HEK293 (cell line): ENCODE results near the gene FBXO9.

ENCODE experiments used
- CTCF ChIA-PET: fragments of 350-600 bp; formaldehyde crosslinking; extraction: SDS; loops from one replicate; lab custom pipeline; 2021; ENCODE audit warnings: antibody characterized with exemption; lab: Yijun Ruan, JAX
- POLR2A ChIA-PET: fragments of 300-600 bp; formaldehyde crosslinking; extraction: SDS; loops from one replicate; lab custom pipeline; 2020; ENCODE audit warnings: antibody characterized with exemption, inconsistent platforms; lab: Yijun Ruan, JAX
- H3K27ac ChIP-seq: fragments of 200-500 bp; sonication (Bioruptor generic); 2 replicates; pipeline ENCODE4 v1.5.1; 2014; ENCODE audit warnings: low read depth, low read length, control low read depth, inconsistent platforms; ENCODE audit errors: extremely low read depth
- H3K36me3 ChIP-seq, 2 experiments: fragments of 200-500 bp in 1 of 2; sonication (Bioruptor generic) in 1 of 2; 1 replicate in 1 of 2; 2 replicates in 1 of 2; pipeline ENCODE4 v1.5.1; 2014 to 2017; ENCODE audit warnings: inconsistent platforms in 2 of 2, low read length in 2 of 2; ENCODE audit not compliant: control insufficient read depth in 2 of 2, insufficient read depth in 1 of 2
- H3K4me1 ChIP-seq: fragments of 200-500 bp; sonication (Bioruptor generic); 2 replicates; pipeline ENCODE4 v1.5.1; 2014; ENCODE audit warnings: mild to moderate bottlenecking, low read length, inconsistent platforms; ENCODE audit not compliant: control insufficient read depth, insufficient read depth
- H3K4me3 ChIP-seq: 2 replicates; pipeline ENCODE4 v1.5.1; 2011; ENCODE audit warnings: low read depth, mild to moderate bottlenecking, control low read depth, low read length, moderate library complexity
- H3K9me3 ChIP-seq: fragments of 200-500 bp; sonication (Bioruptor generic); 2 replicates; pipeline ENCODE4 v1.5.1; 2014; ENCODE audit warnings: low read depth, low read length, inconsistent platforms; ENCODE audit not compliant: control insufficient read depth, insufficient read depth
- BCL11B ChIP-seq: fragments of 450-650 bp; formaldehyde crosslinking; IDR thresholded peaks from 2 replicates; pipeline ENCODE4 v1.5.1; 2016; ENCODE audit warnings: low read depth, missing biosample characterization, missing genetic modification characterization
- FEZF1 ChIP-seq: fragments of 450-650 bp; formaldehyde crosslinking; IDR thresholded peaks from 2 replicates; pipeline ENCODE4 v1.5.1; 2016; ENCODE audit warnings: missing biosample characterization, missing genetic modification characterization
- HOXD13 ChIP-seq: sonication (generic); formaldehyde crosslinking; IDR thresholded peaks from 2 replicates; pipeline ENCODE4 v1.8.0; 2022; ENCODE audit warnings: missing genetic modification reagents, borderline replicate concordance
- PBX3 ChIP-seq: sonication (generic); formaldehyde crosslinking; IDR thresholded peaks from 2 replicates; pipeline ENCODE4 v1.8.1; 2022; ENCODE audit warnings: mild to moderate bottlenecking, moderate library complexity, missing genetic modification reagents
- SP2 ChIP-seq: fragments of 450-650 bp; formaldehyde crosslinking; IDR thresholded peaks from 2 replicates; pipeline ENCODE4 v1.5.1; 2016; ENCODE audit warnings: missing biosample characterization, missing genetic modification characterization
- SP7 ChIP-seq: fragments of 450-650 bp; formaldehyde crosslinking; IDR thresholded peaks from 2 replicates; pipeline ENCODE4 v1.5.1; 2016; ENCODE audit warnings: missing biosample characterization, missing genetic modification characterization
- YY2 ChIP-seq: fragments of 450-650 bp; formaldehyde crosslinking; IDR thresholded peaks from 2 replicates; pipeline ENCODE4 v1.5.1; 2016; ENCODE audit warnings: missing biosample characterization, missing genetic modification characterization
- ZBTB48 ChIP-seq: fragments of 450-650 bp; formaldehyde crosslinking; IDR thresholded peaks from 2 replicates; pipeline ENCODE4 v1.5.1; 2016; ENCODE audit warnings: missing biosample characterization, missing genetic modification characterization
- ZNF148 ChIP-seq: fragments of 450-650 bp; formaldehyde crosslinking; IDR thresholded peaks from 2 replicates; pipeline ENCODE4 v1.5.0; 2017; ENCODE audit warnings: missing biosample characterization, missing genetic modification characterization, borderline replicate concordance
- ZNF2 ChIP-seq: fragments of 450-650 bp; formaldehyde crosslinking; IDR thresholded peaks from 2 replicates; pipeline ENCODE4 v1.5.1; 2016; ENCODE audit warnings: missing biosample characterization, missing genetic modification characterization
- ZNF391 ChIP-seq: fragments of 450-650 bp; formaldehyde crosslinking; IDR thresholded peaks from 2 replicates; pipeline ENCODE4 v1.5.1; 2016; ENCODE audit warnings: low read depth, missing biosample characterization, missing genetic modification characterization, borderline replicate concordance
- ZNF449 ChIP-seq: fragments of 450-650 bp; formaldehyde crosslinking; IDR thresholded peaks from 2 replicates; pipeline ENCODE4 v1.5.1; 2017; ENCODE audit warnings: missing biosample characterization, mild to moderate bottlenecking, missing genetic modification characterization, moderate library complexity
- ZNF514 ChIP-seq: fragments of 450-650 bp; formaldehyde crosslinking; IDR thresholded peaks from 2 replicates; pipeline ENCODE4 v1.5.1; 2016; ENCODE audit warnings: missing biosample characterization, missing genetic modification characterization
- ZNF623 ChIP-seq: fragments of 450-650 bp; formaldehyde crosslinking; IDR thresholded peaks from 2 replicates; pipeline ENCODE4 v1.5.1; 2016; ENCODE audit warnings: missing biosample characterization, missing genetic modification characterization
- ZNF664 ChIP-seq: fragments of 450-650 bp; formaldehyde crosslinking; IDR thresholded peaks from 2 replicates; pipeline ENCODE4 v1.5.1; 2016; ENCODE audit warnings: missing biosample characterization, missing genetic modification characterization
- ZNF704 ChIP-seq: fragments of 450-650 bp; formaldehyde crosslinking; IDR thresholded peaks from 2 replicates; pipeline ENCODE4 v1.5.1; 2016; ENCODE audit warnings: missing biosample characterization, missing genetic modification characterization
- ZNF830 ChIP-seq: fragments of 450-650 bp; IDR thresholded peaks from 2 replicates; pipeline ENCODE4 v1.5.0; 2018; ENCODE audit warnings: missing biosample characterization, missing genetic modification characterization, low read depth, mild to moderate bottlenecking, moderate library complexity
- ZSCAN5A ChIP-seq: fragments of 450-650 bp; formaldehyde crosslinking; IDR thresholded peaks from 2 replicates; pipeline ENCODE4 v1.5.1; 2016; ENCODE audit warnings: missing biosample characterization, missing genetic modification characterization

FBXO9 gene

GRCh38 chr6:53130569-53131290 is 65.5 kb downstream of the FBXO9 start:
- Histone ChIP-seq H3K9me3 (no peaks in the 10 kb centered on the region), H3K4me3 (no peak overlapping the region), H3K27ac (no peak overlapping the region), H3K36me3 (no peaks in the 10 kb centered on the region), H3K4me1 (no peaks in the 10 kb centered on the region)
- POLR2A ChIA-PET: no interaction called here
- TF ChIP-seq ZBTB48 (tag by site-specific recombination) (no peak), ZNF704 (tag by site-specific recombination) (no peak), ZSCAN5A (tag by site-specific recombination) (no peak), HOXD13 (CRISPR knock-in tag) (no peak), ZNF623 (tag by site-specific recombination) (no peak), PBX3 (CRISPR knock-in tag) (no peak), YY2 (tag by site-specific recombination) (no peak), ZNF2 (tag by site-specific recombination) (no peak), ZNF830 (tag by site-specific recombination) (no peak), ZNF514 (no peak), ZNF391 (tag by site-specific recombination) (no peak), SP2 (tag by site-specific recombination) (no peak), ZNF449 (no peak)
- CTCF ChIA-PET: interaction anchor here (1.6 kb wide), 1 partner anchor 11 kb away, joined by 4 read pairs; no protein-coding TSS in a partner anchor

GRCh38 chr6:53133961-53134360 is 68.8 kb downstream of the FBXO9 start:
- no peaks in the 10 kb centered on the region for H3K4me1 ChIP-seq
- H3K9me3 ChIP-seq: no peaks in the 10 kb centered on the region
- H3K36me3 ChIP-seq: no peaks in the 10 kb centered on the region
- CTCF ChIA-PET: no interaction called here
- POLR2A ChIA-PET: no interaction called here
- no peak overlapping the region for H3K27ac ChIP-seq
- TF ChIP-seq ZNF664: no peak
- no peak for TF ChIP-seq ZNF148 (tag by site-specific recombination)
- no peak for TF ChIP-seq SP7 (tag by site-specific recombination)
- no peak for TF ChIP-seq BCL11B (tag by site-specific recombination)
- TF ChIP-seq FEZF1: no peak
- H3K4me3 ChIP-seq: no peak overlapping the region
